ENCODE data around the gene BAHD1.

DNA sequence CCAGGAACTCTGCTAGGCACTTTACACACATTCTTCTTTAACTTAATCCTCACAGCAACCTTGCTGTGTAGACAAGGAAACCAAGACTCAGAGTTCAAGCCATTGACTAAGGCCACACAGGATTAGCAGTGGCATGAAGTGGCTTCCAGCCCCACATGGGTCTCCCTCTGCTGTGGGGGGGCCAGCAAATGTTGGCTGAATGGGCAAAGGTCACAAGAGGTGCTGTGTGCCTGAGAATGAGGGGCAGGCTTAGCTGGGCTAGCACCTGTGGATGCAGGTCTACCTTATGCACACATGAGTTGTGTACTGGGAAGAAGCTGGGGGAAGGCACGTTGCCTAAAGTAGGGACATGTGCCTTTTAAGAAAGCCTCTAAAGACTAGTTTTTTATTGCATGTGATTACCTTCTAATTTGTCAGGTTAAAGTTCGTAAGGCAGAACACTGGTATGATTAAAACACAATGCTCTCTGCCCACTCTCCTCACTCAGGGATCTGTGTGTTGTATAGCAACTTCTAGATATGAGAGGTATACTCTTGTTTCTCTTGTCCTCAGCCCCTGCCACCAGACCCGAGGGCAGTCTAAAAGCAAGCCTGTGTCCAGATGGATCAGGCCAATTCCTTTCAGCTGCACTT is 10.9 kb downstream of the BAHD1 start:
- TF ChIP-seq EZH2 (IDR thresholded peaks at IDR 0.05; ENCODE audit: low read depth, unreplicated experiment) (no peak), POLR2AphosphoS5 (IDR thresholded peaks at IDR 0.05; ENCODE audit: low read depth) (no peak), CREB1 (CRISPR knock-in tag; IDR thresholded peaks at IDR 0.05; ENCODE audit: low read depth) (no peak), JUNB (IDR thresholded peaks at IDR 0.05; ENCODE audit: unreplicated experiment) (no peak), NANOG (IDR thresholded peaks at IDR 0.05; ENCODE audit: borderline replicate concordance) (no peak), EZH2phosphoT487 (IDR thresholded peaks at IDR 0.05; ENCODE audit: unreplicated experiment) (no peak), STAT1 (IDR thresholded peaks at IDR 0.05; ENCODE audit: unreplicated experiment) (no peak), ZNF114 (CRISPR knock-in tag; IDR thresholded peaks at IDR 0.05) (no peak)
- TF ChIP-seq, protein P1, sequence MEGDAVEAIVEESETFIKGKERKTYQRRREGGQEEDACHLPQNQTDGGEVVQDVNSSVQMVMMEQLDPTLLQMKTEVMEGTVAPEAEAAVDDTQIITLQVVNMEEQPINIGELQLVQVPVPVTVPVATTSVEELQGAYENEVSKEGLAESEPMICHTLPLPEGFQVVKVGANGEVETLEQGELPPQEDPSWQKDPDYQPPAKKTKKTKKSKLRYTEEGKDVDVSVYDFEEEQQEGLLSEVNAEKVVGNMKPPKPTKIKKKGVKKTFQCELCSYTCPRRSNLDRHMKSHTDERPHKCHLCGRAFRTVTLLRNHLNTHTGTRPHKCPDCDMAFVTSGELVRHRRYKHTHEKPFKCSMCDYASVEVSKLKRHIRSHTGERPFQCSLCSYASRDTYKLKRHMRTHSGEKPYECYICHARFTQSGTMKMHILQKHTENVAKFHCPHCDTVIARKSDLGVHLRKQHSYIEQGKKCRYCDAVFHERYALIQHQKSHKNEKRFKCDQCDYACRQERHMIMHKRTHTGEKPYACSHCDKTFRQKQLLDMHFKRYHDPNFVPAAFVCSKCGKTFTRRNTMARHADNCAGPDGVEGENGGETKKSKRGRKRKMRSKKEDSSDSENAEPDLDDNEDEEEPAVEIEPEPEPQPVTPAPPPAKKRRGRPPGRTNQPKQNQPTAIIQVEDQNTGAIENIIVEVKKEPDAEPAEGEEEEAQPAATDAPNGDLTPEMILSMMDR (conservative IDR thresholded peaks at IDR 0.05; ENCODE audit: low read depth in 2 of 2) = no peak
- TF ChIP-seq, protein P2, sequence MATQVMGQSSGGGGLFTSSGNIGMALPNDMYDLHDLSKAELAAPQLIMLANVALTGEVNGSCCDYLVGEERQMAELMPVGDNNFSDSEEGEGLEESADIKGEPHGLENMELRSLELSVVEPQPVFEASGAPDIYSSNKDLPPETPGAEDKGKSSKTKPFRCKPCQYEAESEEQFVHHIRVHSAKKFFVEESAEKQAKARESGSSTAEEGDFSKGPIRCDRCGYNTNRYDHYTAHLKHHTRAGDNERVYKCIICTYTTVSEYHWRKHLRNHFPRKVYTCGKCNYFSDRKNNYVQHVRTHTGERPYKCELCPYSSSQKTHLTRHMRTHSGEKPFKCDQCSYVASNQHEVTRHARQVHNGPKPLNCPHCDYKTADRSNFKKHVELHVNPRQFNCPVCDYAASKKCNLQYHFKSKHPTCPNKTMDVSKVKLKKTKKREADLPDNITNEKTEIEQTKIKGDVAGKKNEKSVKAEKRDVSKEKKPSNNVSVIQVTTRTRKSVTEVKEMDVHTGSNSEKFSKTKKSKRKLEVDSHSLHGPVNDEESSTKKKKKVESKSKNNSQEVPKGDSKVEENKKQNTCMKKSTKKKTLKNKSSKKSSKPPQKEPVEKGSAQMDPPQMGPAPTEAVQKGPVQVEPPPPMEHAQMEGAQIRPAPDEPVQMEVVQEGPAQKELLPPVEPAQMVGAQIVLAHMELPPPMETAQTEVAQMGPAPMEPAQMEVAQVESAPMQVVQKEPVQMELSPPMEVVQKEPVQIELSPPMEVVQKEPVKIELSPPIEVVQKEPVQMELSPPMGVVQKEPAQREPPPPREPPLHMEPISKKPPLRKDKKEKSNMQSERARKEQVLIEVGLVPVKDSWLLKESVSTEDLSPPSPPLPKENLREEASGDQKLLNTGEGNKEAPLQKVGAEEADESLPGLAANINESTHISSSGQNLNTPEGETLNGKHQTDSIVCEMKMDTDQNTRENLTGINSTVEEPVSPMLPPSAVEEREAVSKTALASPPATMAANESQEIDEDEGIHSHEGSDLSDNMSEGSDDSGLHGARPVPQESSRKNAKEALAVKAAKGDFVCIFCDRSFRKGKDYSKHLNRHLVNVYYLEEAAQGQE (IDR thresholded peaks at IDR 0.05; ENCODE audit: unreplicated experiment) = no peak
- TF ChIP-seq, protein P3, sequence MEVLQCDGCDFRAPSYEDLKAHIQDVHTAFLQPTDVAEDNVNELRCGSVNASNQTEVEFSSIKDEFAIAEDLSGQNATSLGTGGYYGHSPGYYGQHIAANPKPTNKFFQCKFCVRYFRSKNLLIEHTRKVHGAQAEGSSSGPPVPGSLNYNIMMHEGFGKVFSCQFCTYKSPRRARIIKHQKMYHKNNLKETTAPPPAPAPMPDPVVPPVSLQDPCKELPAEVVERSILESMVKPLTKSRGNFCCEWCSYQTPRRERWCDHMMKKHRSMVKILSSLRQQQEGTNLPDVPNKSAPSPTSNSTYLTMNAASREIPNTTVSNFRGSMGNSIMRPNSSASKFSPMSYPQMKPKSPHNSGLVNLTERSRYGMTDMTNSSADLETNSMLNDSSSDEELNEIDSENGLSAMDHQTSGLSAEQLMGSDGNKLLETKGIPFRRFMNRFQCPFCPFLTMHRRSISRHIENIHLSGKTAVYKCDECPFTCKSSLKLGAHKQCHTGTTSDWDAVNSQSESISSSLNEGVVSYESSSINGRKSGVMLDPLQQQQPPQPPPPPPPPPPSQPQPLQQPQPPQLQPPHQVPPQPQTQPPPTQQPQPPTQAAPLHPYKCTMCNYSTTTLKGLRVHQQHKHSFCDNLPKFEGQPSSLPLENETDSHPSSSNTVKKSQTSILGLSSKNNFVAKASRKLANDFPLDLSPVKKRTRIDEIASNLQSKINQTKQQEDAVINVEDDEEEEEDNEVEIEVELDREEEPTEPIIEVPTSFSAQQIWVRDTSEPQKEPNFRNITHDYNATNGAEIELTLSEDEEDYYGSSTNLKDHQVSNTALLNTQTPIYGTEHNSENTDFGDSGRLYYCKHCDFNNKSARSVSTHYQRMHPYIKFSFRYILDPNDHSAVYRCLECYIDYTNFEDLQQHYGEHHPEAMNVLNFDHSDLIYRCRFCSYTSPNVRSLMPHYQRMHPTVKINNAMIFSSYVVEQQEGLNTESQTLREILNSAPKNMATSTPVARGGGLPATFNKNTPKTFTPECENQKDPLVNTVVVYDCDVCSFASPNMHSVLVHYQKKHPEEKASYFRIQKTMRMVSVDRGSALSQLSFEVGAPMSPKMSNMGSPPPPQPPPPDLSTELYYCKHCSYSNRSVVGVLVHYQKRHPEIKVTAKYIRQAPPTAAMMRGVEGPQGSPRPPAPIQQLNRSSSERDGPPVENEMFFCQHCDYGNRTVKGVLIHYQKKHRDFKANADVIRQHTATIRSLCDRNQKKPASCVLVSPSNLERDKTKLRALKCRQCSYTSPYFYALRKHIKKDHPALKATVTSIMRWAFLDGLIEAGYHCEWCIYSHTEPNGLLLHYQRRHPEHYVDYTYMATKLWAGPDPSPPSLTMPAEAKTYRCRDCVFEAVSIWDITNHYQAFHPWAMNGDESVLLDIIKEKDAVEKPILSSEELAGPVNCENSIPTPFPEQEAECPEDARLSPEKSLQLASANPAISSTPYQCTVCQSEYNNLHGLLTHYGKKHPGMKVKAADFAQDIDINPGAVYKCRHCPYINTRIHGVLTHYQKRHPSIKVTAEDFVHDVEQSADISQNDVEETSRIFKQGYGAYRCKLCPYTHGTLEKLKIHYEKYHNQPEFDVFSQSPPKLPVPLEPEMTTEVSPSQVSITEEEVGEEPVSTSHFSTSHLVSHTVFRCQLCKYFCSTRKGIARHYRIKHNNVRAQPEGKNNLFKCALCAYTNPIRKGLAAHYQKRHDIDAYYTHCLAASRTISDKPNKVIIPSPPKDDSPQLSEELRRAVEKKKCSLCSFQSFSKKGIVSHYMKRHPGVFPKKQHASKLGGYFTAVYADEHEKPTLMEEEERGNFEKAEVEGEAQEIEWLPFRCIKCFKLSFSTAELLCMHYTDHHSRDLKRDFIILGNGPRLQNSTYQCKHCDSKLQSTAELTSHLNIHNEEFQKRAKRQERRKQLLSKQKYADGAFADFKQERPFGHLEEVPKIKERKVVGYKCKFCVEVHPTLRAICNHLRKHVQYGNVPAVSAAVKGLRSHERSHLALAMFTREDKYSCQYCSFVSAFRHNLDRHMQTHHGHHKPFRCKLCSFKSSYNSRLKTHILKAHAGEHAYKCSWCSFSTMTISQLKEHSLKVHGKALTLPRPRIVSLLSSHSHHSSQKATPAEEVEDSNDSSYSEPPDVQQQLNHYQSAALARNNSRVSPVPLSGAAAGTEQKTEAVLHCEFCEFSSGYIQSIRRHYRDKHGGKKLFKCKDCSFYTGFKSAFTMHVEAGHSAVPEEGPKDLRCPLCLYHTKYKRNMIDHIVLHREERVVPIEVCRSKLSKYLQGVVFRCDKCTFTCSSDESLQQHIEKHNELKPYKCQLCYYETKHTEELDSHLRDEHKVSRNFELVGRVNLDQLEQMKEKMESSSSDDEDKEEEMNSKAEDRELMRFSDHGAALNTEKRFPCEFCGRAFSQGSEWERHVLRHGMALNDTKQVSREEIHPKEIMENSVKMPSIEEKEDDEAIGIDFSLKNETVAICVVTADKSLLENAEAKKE (CRISPR knock-in tag; IDR thresholded peaks at IDR 0.05) = no peak
- TF ChIP-seq, protein P4, sequence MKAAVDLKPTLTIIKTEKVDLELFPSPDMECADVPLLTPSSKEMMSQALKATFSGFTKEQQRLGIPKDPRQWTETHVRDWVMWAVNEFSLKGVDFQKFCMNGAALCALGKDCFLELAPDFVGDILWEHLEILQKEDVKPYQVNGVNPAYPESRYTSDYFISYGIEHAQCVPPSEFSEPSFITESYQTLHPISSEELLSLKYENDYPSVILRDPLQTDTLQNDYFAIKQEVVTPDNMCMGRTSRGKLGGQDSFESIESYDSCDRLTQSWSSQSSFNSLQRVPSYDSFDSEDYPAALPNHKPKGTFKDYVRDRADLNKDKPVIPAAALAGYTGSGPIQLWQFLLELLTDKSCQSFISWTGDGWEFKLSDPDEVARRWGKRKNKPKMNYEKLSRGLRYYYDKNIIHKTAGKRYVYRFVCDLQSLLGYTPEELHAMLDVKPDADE (IDR thresholded peaks at IDR 0.05) = no peak

Measured in GM23338 (cell line).